GM18508 (cell line): Measurements from ENCODE around the gene IGSF3.
"Not testable (repeated sequence)": the region's sequence is repeated elsewhere in the genome, so short reads cannot be mapped to it uniquely, and the experiment has no call there.

Source experiments
- ATAC-seq: cut with Tn5 transposase; IDR thresholded peaks from one replicate; pipeline ENCODE4 v1.9.1; 2021; ENCODE audit warnings: moderate number of reproducible peaks; ENCODE audit not compliant: insufficient read depth, unreplicated experiment

Gene IGSF3

DNA sequence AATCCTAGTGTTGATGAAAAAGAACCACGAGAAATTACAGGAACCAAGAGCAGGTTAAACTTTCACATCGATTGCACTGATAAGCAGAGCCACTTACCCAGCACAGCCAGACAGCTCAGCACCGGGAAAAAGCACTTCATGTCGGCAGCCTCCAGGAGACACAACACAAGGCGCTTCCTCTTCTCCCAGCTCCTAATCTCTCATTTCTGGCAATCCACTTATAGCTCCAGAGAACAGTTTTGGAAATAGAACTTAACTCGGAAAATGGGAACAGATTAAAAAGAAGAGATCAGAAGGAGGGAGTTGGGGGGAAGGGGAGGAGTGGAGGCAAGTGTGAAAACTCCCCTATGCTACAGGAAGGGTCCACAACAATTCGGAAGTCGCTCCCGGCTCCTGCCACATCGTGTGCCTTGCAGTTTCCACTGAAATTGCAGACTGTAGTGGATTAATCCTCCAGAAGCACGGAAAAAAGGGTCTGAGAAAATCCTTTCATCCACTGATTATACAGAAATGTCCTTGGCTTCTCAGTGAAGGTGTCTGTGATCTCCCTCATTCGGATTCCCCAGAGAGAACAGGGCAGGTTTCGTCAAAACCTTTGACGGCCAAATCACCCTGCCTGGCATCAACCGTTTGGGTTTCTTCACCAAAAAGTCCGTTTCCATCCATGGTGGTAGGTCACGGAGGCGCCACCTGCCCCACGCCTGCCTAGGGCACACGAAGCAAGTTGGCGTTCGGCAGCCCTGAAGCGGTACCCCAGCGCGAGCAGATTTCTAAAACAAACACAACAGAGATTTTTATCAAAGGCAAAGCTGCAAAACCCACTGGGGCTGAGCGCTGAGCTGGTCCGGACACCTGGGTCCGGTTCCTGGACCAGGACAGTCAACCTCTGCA is 1.1 kb downstream of the IGSF3 start:
- no peak for ATAC-seq

DNA sequence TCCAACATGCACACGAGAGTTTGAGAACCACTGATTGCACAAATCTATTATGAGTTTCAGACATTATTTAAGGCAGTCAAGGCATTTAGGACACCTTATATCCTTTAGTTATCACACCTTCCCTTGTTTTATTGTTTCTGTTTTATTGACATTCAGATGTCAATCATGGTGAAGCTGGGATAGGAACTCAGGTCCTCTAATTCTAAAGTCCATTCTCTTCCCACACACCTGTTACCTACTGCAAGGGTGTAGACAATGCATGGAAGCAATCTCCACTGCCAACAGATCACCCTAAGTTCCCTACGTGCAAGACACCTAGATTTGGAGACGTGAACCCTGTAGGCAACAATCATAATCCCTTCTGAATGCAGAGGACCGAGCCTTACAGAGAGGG is 2.6 kb downstream of the IGSF3 start:
- no peak for ATAC-seq

DNA sequence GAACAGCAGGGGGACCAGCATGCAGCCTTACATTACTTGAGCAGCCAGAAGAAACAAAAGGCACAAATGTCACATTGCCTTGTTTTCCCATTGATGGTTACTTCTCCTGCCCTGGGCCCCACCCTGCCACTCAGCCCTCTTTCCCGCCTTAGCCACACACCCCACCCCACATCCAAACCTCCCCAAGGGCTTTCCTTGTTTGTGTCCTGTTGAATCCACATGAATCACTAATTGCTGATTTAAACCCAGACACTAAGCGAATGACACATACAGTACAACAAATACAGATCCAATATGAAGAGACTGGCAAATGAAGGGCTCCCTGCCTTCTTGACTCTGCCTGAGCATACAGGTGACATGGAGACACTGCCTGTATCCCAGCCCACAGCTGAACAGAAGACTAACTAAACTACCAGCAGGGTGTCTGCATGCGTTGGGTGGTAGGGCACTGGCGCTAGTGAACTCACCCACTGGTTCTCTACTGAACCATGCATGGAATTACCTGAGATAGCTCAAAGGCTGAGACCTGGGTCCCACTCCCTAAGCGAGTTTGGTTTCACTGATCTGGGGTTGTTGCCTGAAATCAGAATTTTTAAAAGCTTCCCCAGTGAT is 3.1 kb downstream of the IGSF3 start:
- ATAC-seq, result no peak

DNA sequence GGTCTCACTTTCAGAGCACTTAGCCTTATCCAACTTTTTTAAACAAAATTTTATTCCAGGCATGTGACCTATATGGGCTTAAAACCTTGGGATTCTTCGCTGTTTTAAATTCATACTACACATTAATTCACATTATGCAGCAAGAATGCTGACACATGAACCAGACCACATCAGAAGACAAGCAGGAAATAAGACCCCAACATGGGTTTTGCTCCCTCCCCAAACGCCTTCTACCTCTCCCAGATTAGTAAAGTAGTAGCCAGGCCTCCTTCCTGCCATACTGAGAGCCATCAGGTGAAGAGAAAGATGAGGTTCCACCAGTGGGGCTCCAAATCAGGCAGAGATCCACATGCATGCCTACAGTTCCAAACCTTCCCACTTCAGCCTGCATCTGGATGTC is 3.7 kb downstream of the IGSF3 start:
- ATAC-seq, result no peak

DNA sequence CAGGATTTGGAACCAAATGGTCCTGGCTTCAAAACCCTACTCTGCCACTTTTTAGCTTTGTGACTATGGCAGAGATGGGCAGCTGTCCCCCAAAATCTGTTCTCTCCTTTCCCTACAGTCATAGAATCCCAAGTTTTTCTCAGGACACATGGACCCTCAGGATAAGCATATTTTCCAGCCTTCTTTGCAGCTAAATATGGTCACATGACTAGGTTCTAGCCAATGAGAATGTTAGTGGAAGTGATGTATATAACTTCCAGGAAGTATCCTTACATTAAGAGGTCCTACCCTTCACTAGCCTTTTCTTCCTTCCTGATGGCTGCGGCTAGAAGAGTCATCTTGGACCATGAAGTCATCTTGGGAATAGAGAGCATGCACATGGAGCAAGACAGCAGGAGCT is 5.9 kb downstream of the IGSF3 start:
- ATAC-seq, result no peak

DNA sequence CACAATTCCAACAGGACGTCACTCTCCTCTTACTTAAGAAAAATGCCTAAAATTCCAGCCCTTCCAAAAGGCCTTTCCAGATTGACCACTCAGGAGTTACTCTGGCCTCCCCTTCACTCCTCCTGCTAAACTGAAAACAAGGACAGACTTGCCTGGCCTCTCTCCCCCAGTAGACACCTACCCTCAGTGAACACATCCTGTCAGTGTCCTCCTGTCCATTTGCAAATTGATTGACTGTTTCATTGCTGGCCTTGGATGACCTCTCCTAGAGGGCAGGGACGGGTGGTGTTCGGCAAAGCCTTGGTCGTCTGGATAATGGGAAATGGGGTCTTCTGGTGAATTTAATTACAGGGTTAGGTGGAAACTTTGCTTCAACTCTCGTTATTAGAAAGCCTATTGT is 8.9 kb downstream of the IGSF3 start:
- not testable (repeated sequence) for ATAC-seq

DNA sequence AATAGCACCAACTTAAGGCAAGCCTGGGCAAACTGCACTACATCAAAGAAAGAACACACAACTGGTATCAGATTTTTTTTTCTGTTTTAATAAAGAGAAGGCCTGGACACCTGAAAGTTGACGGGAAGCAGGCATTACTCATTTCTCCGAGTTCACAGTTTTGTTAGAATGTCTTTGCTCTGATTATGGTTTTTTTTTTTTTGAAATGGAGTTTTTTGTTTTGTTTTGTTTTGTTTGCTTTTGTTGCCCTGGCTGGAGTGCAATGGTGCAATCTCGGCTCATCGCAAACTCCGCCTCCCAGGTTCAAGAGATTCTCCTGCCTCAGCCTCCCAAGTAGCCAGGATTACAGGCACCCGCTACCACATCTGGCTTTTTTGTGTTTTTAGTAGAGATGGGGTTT is 9.7 kb downstream of the IGSF3 start:
- not testable (repeated sequence) for ATAC-seq

DNA sequence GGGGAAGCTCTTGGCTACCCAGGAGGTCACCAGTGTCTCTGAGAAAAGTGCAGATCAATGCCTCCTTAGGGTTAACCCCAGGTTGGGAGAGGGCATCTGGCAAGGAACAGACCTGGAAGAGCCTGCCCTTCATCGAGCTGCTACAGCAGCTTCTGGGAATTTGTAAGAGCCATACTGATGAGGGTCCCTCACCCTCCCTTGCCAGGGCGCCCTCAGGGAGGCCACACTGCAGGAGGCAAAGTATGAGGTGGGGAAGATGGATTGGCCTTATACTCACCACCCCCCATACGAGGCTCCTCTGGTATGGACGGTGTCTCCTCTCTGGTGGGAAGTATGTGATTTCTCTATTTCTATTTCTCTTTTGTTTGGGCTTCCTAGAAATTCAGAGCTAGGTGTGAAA is 13.2 kb downstream of the IGSF3 start:
- no peak for ATAC-seq

DNA sequence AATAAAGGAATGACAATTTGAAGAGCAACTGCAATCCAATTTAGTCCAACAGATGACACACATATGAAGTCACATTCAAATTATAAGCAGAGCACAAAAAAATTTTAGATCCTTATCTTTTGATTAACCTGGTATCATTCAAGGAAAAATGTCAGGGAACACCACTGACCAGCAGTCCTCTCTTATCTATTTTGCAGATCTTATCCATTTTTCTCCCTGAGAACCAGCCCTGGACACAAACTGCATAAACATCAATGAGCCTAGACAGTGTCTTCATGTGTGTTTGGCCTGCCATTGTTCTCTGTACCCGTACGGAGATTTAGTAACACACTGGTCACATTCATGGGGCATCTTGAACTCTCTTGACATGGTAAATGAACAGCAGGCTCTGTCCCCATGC is 14.9 kb downstream of the IGSF3 start:
- ATAC-seq, result not testable (repeated sequence)

DNA sequence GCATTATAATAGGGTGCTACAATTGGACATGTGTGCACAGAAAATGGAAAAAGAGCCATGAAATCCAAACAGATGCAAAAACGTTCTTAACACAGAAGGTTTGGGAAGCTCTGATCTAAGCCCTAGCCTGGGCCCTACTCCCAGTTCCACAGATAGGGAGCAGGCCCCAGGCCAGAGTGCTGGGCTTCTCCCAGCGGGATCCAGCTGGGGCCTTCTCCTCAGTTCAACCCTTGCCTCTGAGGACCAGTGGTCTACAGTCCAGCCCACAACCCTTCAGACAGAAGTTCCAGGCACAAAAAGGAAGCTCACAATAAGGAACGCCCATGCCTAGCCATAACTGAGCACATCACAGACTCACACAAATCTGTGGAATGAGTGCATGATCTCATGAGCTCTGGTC is 16.8 kb downstream of the IGSF3 start:
- not testable (repeated sequence) for ATAC-seq

DNA sequence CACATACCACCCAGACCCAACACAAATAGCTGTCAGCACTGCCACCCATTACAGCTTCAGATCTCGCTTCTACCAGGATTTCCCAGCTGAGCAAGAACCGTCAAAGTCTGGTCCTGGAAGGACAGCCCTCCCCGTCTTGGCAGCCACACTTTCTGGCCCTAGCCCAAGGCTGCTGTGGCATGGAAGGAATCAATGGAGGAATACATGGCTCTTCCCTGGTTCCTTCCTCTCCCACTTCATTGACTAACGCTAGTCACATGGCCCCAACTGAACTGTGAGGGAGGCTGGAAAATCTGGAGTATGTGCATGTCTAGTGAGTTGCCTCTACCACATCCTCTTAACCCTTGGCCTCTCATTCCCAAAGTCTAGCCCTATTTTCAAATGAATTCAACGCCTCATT is 18.5 kb downstream of the IGSF3 start:
- ATAC-seq, result not testable (repeated sequence)

DNA sequence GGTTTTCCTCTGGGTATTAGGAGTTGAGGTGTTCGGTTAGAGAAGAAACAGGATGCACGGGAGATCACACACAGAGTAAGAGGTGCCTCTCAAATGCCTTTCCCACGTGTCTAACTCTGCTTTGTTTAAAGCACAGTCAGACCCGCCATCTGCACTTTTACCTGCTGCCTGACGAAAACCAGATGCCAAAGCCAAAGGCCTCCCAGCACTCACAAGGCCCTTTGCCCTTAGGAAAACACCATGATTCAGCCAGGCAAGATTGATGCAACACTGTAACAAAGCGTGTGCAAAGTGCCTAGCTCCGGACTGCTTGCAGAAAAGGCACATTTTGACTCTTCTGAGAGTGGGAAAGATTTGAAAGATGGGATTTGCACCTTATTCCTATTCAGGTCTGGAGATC is 19.2 kb downstream of the IGSF3 start:
- ATAC-seq, result not testable (repeated sequence)

DNA sequence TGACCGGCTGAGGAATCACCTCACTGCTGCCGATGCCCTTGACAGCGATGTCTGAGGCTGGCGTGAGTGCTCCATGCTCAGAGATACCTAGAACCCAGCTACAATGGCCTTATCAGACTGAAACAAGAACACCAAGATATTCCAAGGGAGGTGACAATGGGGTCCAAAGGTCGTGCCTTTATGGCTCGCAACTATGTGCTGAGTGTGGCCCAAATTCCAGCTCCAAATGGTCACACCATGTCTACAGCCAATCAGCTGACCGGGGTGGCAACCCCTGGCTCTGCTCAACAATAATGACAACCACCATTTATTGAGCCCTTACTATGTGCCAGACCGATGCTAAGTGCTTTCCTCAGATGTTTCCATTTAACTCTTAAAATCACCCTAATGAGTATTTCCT is 20.3 kb downstream of the IGSF3 start:
- ATAC-seq, result not testable (repeated sequence)

DNA sequence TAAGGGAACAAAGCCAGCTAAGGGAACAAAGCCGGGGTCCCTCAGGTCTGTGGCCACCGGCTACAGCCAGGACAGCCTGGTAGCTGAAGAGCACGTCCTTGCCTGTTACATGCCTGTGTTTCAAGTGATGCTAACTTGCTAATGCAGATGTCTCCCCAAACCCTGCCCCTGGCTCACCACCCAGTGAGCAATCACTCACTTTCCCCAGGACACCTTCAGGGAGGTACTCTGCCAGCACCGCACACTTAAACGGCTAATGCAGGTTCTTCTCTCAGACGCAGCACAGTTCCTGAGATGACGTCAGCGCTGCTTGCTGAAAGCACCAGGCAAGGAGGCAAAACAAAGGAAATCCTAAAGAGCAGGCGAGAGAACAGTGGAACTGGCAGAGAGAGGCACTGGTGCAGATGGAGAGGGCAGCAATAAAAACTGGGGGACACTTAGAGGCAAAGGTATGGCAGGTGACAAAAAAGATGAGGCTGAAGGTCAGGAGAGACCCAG is 20.8 kb downstream of the IGSF3 start:
- not testable (repeated sequence) for ATAC-seq

DNA sequence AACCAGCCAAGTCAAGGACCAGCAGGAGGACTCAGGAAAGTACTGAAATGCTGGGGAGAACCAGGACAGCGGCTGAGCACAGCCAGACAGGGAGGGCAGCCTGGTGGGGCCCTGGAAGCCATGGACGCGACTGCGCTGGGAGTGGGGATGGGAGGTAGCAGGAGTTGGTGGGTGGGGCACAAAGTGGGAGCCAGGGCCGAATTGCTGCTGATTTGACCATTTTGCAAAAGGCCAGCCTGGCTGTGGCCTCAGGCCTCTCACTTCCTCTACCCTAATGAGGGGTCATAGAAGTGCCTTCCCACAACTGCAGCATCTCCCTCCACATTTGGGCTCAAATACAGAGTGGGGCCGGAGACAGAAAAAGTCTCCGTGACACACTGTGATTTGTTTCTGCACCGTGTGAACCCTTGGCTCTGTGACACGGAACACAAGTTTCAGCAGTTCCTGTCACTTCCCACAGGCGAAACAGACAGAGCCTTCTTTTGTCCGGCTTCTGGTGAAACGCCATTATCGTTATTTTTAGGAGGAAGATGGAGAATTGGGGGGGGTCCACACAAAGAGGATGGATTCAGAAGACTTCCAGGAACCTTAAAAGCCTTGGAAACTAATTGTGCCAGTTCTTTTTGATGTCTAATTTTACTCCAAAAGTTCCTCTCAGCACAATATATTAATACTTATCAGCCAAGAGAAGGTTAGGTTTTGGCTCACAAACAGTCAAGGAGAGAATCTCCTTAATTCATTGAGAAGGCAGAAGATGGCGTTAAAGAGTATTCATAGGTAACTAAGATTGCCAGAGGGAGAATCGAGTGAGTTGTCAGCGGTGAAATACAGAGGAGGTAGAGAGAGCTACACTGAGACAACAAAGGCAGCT is 21.5 kb downstream of the IGSF3 start:
- not testable (repeated sequence) for ATAC-seq

DNA sequence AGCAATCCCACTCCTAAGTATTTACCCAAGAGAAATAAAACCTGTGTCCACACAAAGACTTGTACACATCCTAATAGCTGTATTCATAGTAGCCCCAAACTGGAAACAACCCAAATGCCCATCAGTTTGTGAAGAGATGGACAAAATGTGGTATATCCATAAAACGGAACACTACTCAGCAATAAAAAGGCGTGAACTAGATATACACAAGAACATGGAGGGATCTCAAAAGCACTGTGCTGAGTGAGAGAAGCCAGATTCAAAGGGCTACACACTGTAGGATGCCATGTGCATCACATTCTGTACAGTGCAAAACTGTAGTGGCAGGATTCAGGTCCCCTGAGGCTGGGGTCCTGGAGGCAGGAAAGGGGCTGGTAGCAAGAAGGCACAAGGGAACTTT is 22.5 kb downstream of the IGSF3 start:
- ATAC-seq, result not testable (repeated sequence)

DNA sequence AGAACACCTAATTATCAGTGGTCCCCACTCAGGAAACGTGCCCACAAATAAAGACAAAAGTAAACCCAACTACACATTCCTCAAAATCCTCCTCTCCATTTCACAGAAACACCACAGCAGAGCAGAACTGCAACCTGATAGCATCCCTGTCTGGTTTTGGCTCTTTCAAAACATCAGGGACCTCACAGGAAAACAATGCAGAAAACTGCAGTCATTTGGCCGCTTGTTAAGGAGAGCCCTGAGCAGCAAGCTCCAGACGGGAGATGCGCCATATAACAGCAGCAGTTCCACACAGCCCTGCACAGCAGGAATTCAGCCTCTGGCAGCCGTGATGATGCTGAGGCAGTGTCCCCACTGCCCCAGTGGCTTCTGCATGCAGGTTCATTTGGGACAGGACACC is 23.4 kb downstream of the IGSF3 start:
- ATAC-seq, result not testable (repeated sequence)

DNA sequence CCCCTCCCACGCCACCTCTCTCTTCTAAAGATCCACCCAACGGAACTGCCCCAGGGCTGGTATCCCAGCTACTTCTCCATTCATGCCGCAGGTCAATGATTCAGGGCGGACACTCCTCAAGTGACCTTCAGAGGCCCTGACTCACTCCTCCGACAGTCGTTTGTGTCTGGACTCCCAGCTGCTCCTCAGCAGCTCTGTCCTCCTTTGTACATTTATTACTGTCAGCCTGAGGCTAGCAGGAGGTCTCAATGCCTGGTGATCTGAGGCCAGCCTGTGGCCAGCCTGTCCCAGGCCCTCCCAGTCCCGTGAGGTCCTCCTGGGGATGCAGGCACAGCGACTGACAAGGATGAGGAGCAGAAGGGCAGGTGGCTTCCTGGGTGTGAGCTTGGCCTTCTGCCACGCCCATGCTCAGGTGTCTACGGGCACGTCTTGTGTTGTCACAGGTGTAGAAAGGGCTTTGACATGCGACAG is 24.2 kb downstream of the IGSF3 start:
- ATAC-seq, result not testable (repeated sequence)

DNA sequence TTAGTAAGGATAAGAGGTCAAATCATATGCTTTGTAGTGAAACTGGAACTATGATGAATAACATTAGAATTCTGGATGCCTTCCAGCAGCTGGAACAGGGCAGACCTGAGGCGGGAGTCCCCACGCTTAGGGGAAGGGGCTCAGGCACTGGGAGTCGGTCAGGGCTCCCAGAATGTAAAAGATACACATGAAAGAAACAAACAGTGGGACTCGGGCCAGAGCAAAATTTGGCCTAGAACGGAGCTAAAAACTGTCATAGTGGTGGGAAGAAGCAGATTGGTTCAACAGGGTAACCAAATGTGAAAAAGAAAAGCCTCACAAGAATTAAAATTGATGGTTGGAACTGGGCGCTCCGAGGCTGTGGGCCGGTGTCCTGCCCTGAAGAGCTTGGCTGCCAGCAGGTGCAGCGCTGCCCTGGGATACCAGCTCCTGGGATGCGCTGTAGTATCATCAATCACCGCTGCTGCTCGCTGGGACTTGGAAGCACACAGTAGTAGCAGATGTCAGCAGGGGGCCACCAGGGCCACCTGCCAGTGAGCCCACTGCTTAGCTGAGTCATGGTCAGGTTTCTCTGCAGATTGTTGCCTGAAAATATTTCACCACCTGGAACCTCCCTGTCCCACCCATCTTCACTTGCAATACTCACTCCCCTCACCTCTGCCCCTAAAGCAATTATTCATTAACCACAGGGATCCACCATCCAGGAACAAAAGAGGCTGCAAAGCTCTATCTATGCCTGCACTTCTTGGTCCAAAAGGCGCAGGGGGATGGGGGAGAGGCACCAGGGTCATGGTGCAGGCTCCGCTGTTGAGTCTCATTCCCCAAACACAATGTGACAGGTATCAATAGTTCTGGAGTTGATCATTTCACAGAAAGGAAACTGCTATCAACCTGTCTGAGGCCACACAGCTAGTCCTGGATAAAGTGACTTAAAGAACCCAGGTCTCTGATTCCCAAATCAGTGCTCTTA is 24.9 kb downstream of the IGSF3 start:
- ATAC-seq, result not testable (repeated sequence)
